Muscle layer of duodenum (tissue), 2 donors: ENCODE measurements around the gene FAM193B.
A peak's percentile ranks its signal among the peaks of the same experiment; 100 is the strongest.

Experiments used
- H3K27ac ChIP-seq: one replicate; pipeline ENCODE4 v1.7.0; 2013; ENCODE audit warnings: mild to moderate bottlenecking, low read length
- H3K27me3 ChIP-seq: one replicate; pipeline ENCODE4 v1.7.0; 2013; ENCODE audit warnings: low read depth, mild to moderate bottlenecking, control low read depth, low read length
- H3K36me3 ChIP-seq, 2 donors: one replicate each; pipeline ENCODE4 v1.7.0; 2013; ENCODE audit warnings: low read length in 2 of 2, control low read depth in 1 of 2, mild to moderate bottlenecking in 1 of 2; ENCODE audit not compliant: insufficient read depth in 2 of 2, control insufficient read depth in 1 of 2
- H3K4me1 ChIP-seq, 2 donors: one replicate each; pipeline ENCODE4 v1.7.0; 2013; ENCODE audit warnings: low read length in 2 of 2, mild to moderate bottlenecking in 2 of 2, control low read depth in 1 of 2, moderate library complexity in 1 of 2; ENCODE audit not compliant: insufficient read depth in 2 of 2, control insufficient read depth in 1 of 2
- H3K4me3 ChIP-seq, 2 donors: one replicate each; pipeline ENCODE4 v1.7.0; 2013; ENCODE audit warnings: low read length in 2 of 2, low read depth in 1 of 2, mild to moderate bottlenecking in 1 of 2
- H3K9me3 ChIP-seq, 2 donors: one replicate each; pipeline ENCODE4 v1.7.0; 2013; ENCODE audit warnings: low read length in 2 of 2, control low read depth in 1 of 2, mild to moderate bottlenecking in 1 of 2; ENCODE audit not compliant: control insufficient read depth in 1 of 2
- donor health status: healthy.

The FAM193B gene

GRCh38 chr5:177511796-177512675 lies 42.3 kb downstream of the FAM193B start:
- no peaks in the 10 kb centered on the region for H3K27me3 ChIP-seq
- H3K9me3 ChIP-seq: no peaks in the 10 kb centered on the region
- peaks cover 6 to 19% of the 10 kb centered on the region in 2 donors for H3K4me1 ChIP-seq
- H3K27ac ChIP-seq: no peak overlapping the region
- no peak overlapping the region for H3K4me3 ChIP-seq
- H3K36me3 ChIP-seq: peaks cover 31 to 60% of the 10 kb centered on the region in 2 donors

- Histone ChIP-seq H3K27ac (peak overlapping the region; percentile 36), H3K4me1 (peaks cover 5 to 17% of the 10 kb centered on the region in 2 donors)
These were observed 43.2 kb downstream of the FAM193B start for GRCh38 chr5:177511181-177511580.

GRCh38 chr5:177510567-177511053 lies 43.8 kb downstream of the FAM193B start:
- H3K4me3 ChIP-seq: peak overlapping the region in 1 of 2 donors; percentile 21
- H3K4me1 ChIP-seq: peaks cover 0 to 11% of the 10 kb centered on the region in 2 donors
- H3K36me3 ChIP-seq: peaks cover 30 to 56% of the 10 kb centered on the region in 2 donors
- H3K9me3 ChIP-seq: no peaks in the 10 kb centered on the region
- H3K27ac ChIP-seq: peak overlapping the region; percentile 36
- no peaks in the 10 kb centered on the region for H3K27me3 ChIP-seq

More at GRCh38 chr5:177511181-177511580, 43.2 kb downstream of the FAM193B start:
- no peak overlapping the region for H3K4me3 ChIP-seq
- no peaks in the 10 kb centered on the region for H3K27me3 ChIP-seq
- H3K9me3 ChIP-seq: no peaks in the 10 kb centered on the region
- H3K36me3 ChIP-seq: peaks cover 31 to 60% of the 10 kb centered on the region in 2 donors

GRCh38 chr5:177509991-177510566 lies 44.3 kb downstream of the FAM193B start:
- Histone ChIP-seq H3K27me3 (no peaks in the 10 kb centered on the region), H3K36me3 (peaks cover 25 to 52% of the 10 kb centered on the region in 2 donors), H3K9me3 (no peaks in the 10 kb centered on the region), H3K4me1 (peaks cover 0 to 6% of the 10 kb centered on the region in 2 donors), H3K4me3 (peak overlapping the region in 1 of 2 donors; percentile 21), H3K27ac (peak overlapping the region; percentile 36)

GRCh38 chr5:177509381-177509951 lies 44.9 kb downstream of the FAM193B start, which contains the start of gene DOK3:
Gene DOK3, minus strand, starts transcription at chr5:177509826. Its CDS starts 286 bp downstream, at chr5:177509540.
- peaks cover 21 to 50% of the 10 kb centered on the region in 2 donors for H3K36me3 ChIP-seq
- H3K4me3 ChIP-seq: peak within 1 kb of the TSS; percentile 45 to 53
- H3K27ac ChIP-seq: peak within 1 kb of the TSS; percentile 74

GRCh38 chr5:177508837-177509236 lies 45.5 kb downstream of the FAM193B start:
- H3K4me1 ChIP-seq: no peaks in the 10 kb centered on the region
- no peaks in the 10 kb centered on the region for H3K27me3 ChIP-seq
- H3K27ac ChIP-seq: peak overlapping the region; percentile 74
- H3K4me3 ChIP-seq: peak overlapping the region; percentile 45 to 53
- H3K36me3 ChIP-seq: peaks cover 18 to 48% of the 10 kb centered on the region in 2 donors
- H3K9me3 ChIP-seq: no peaks in the 10 kb centered on the region

More at GRCh38 chr5:177509381-177509951, 44.9 kb downstream of the FAM193B start, which contains the start of gene DOK3:
- Histone ChIP-seq H3K9me3 (no peaks in the 10 kb centered on the region), H3K27me3 (no peaks in the 10 kb centered on the region), H3K4me1 (peaks cover 0 to under 1% of the 10 kb centered on the region in 2 donors)

GRCh38 chr5:177508221-177508611 lies 46.1 kb downstream of the FAM193B start:
- H3K36me3 ChIP-seq: peaks cover 18 to 42% of the 10 kb centered on the region in 2 donors
- H3K9me3 ChIP-seq: no peaks in the 10 kb centered on the region
- H3K27ac ChIP-seq: no peak overlapping the region
- no peaks in the 10 kb centered on the region for H3K27me3 ChIP-seq
- peak overlapping the region; percentile 45 to 53 for H3K4me3 ChIP-seq
- no peaks in the 10 kb centered on the region for H3K4me1 ChIP-seq

- no peak overlapping the region for H3K27ac ChIP-seq
- no peaks in the 10 kb centered on the region for H3K9me3 ChIP-seq
- no peaks in the 10 kb centered on the region for H3K27me3 ChIP-seq
- peaks cover 17 to 37% of the 10 kb centered on the region in 2 donors for H3K36me3 ChIP-seq
- H3K4me1 ChIP-seq: no peaks in the 10 kb centered on the region
- H3K4me3 ChIP-seq: peak overlapping the region in 1 of 2 donors; percentile 53
These were observed 46.7 kb downstream of the FAM193B start for GRCh38 chr5:177507596-177508220.

- H3K36me3 ChIP-seq: peaks cover 14 to 32% of the 10 kb centered on the region in 2 donors
- H3K9me3 ChIP-seq: no peaks in the 10 kb centered on the region
- no peak overlapping the region for H3K4me3 ChIP-seq
- H3K27ac ChIP-seq: no peak overlapping the region
- no peaks in the 10 kb centered on the region for H3K4me1 ChIP-seq
- H3K27me3 ChIP-seq: no peaks in the 10 kb centered on the region
These were observed 47.2 kb downstream of the FAM193B start for GRCh38 chr5:177507165-177507564.

GRCh38 chr5:177505075-177505474 lies 49.3 kb downstream of the FAM193B start:
- peaks cover 0 to 11% of the 10 kb centered on the region in 2 donors for H3K36me3 ChIP-seq
- no peaks in the 10 kb centered on the region for H3K27me3 ChIP-seq
- H3K4me1 ChIP-seq: peaks cover 4 to 12% of the 10 kb centered on the region in 2 donors
- H3K27ac ChIP-seq: no peak overlapping the region
- no peak overlapping the region for H3K4me3 ChIP-seq
- H3K9me3 ChIP-seq: no peaks in the 10 kb centered on the region
